ENCODE data around the gene CES2. TPM values are rescaled to one million over a fixed set of nuclear protein-coding genes. Genes with fewer than 3 reads are reported as not detected.

Gene CES2
- total and polyA plus RNA-seq, 7 donors: 21.8 to 163 (median 25.5) TPM

DNA sequence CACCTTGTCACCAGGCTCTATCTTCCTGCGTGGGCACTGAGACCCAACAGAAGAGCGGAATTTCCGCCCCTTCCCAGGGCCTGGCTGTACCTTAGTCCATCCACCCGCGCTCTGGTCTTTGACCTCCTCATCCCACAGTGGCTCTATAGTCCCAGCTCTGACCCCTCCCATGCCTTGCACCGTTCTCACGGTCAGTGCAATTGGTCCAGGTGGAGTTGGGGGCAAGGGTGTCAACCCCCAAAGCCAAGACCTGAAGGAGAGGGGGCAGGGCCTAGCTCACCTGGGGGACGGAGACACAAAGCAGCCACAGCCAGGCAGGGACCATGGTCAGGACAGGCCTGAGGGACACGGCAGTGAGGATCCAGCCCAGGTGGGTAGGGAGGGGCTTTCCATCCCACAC lies 17.6 kb upstream of the CES2 start:
- Histone ChIP-seq H3K4me1 (peaks cover 0 to 25% (median 6%) of the 10 kb centered on the region in 4 donors), H3K27ac (no peak overlapping the region), H3K9me3 (no peaks in the 10 kb centered on the region), H3K36me3 (peaks cover 0 to 11% (median 7%) of the 10 kb centered on the region in 4 donors), H3K27me3 (no peaks in the 10 kb centered on the region), H3K4me3 (no peak overlapping the region)
- intact Hi-C loops (cut with DNase I): no loop called here
- WGBS, 2 donors: 84 to 89% methylated on average over 9 of the region's 9 CpGs
- TF ChIP-seq POLR2A (IDR thresholded peaks at IDR 0.05): no peak
- TF ChIP-seq EP300 (IDR thresholded peaks at IDR 0.05): no peak
- no peak for TF ChIP-seq POLR2AphosphoS5 (IDR thresholded peaks at IDR 0.05)
- TF ChIP-seq, protein P1, sequence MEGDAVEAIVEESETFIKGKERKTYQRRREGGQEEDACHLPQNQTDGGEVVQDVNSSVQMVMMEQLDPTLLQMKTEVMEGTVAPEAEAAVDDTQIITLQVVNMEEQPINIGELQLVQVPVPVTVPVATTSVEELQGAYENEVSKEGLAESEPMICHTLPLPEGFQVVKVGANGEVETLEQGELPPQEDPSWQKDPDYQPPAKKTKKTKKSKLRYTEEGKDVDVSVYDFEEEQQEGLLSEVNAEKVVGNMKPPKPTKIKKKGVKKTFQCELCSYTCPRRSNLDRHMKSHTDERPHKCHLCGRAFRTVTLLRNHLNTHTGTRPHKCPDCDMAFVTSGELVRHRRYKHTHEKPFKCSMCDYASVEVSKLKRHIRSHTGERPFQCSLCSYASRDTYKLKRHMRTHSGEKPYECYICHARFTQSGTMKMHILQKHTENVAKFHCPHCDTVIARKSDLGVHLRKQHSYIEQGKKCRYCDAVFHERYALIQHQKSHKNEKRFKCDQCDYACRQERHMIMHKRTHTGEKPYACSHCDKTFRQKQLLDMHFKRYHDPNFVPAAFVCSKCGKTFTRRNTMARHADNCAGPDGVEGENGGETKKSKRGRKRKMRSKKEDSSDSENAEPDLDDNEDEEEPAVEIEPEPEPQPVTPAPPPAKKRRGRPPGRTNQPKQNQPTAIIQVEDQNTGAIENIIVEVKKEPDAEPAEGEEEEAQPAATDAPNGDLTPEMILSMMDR (IDR thresholded peaks at IDR 0.05): no peak
- DNase-seq: no peak

DNA sequence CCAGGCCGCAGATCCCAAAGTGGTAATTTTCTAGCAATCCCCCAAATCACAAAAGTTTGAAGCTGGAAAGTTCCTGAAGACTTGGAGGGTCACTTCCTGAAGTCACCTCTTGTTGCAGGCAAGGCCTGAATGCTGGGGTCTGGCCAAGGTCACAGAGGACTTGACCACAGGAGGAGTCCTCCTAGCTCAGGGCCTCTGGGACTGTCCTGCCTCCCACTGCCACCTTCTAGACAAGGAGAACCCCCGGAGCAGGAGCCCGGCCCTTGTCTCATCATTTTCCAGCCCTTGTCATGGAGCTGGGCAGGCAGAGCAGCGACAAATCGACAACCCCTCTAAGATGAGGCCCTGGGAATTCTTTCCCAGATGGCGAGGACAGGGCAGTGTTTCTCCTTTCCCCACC lies 17.0 kb upstream of the CES2 start:
- WGBS, 2 donors: 91% methylated on average over 6 of the region's 6 CpGs
- no peaks in the 10 kb centered on the region for H3K9me3 ChIP-seq
- no peaks in the 10 kb centered on the region for H3K27me3 ChIP-seq
- no peak for DNase-seq
- no peak overlapping the region for H3K27ac ChIP-seq
- no peak overlapping the region for H3K4me3 ChIP-seq
- intact Hi-C loops (cut with DNase I): no loop called here
- TF ChIP-seq POLR2AphosphoS5 (IDR thresholded peaks at IDR 0.05) (no peak), POLR2A (IDR thresholded peaks at IDR 0.05) (no peak)
- peaks cover 0 to 31% (median 12%) of the 10 kb centered on the region in 4 donors for H3K4me1 ChIP-seq
- peaks cover 0 to 11% (median 7%) of the 10 kb centered on the region in 4 donors for H3K36me3 ChIP-seq

DNA sequence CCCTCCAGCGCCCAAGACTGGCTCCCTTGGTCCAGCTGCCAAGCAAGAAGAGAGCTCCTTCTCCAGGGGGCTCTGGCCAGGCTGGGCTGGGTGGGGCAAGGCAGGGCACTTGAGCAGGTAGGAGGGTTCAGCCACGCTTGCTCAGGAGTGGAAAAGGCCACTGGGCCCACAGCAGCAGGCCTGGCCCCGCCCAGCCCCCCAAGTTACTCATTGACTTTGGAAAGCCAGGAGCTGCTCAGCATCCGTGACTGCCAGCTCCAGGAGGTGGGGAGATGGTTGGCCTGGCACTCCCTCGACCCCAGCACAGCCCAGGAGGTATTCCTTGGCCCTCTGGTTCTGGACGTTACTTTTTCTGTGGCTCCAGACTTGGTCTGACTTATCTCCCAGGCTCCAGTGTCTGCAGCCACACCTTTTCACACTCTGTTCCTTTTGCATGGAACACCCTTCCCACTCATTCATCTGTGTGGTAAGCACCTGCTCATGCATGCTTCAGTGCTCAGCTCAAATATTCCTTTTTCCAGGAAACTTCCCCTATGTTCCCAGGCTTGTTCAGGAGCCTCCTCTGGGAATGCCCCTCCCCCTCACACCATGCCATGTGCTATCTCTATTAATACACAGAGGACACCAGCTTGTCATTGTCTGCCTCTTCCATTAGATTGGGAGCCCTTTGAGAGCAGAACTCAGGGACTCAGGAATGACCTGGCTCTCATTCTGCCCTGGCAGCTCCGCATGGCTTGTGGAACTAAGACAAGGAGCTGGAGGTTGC lies 16.3 kb upstream of the CES2 start, which contains the start of gene CDH16:
TSS of gene CDH16 (minus strand) at position 83 of the 766 bp plus-strand sequence. CDS start 820 bp downstream, outside the sequence.
- Histone ChIP-seq H3K27me3 (no peaks in the 10 kb centered on the region), H3K4me3 (no peak within 1 kb of the TSS), H3K4me1 (peaks cover 0 to 38% (median 18%) of the 10 kb centered on the region in 4 donors), H3K27ac (peak within 1 kb of the TSS in 1 of 4 donors; percentile 96), H3K9me3 (no peaks in the 10 kb centered on the region), H3K36me3 (peaks cover 0 to 11% (median 7%) of the 10 kb centered on the region in 4 donors)
- 42 to 79% methylated on average over 7 of the region's 7 CpGs for WGBS, 2 donors
- TF ChIP-seq, protein P1 (IDR thresholded peaks at IDR 0.05): no peak
- TF ChIP-seq POLR2AphosphoS5 (IDR thresholded peaks at IDR 0.05): no peak
- TF ChIP-seq POLR2A (IDR thresholded peaks at IDR 0.05): no peak
- TF ChIP-seq EP300 (IDR thresholded peaks at IDR 0.05): no peak
- DNase-seq: no peak
- intact Hi-C loops (cut with DNase I): no loop called here

DNA sequence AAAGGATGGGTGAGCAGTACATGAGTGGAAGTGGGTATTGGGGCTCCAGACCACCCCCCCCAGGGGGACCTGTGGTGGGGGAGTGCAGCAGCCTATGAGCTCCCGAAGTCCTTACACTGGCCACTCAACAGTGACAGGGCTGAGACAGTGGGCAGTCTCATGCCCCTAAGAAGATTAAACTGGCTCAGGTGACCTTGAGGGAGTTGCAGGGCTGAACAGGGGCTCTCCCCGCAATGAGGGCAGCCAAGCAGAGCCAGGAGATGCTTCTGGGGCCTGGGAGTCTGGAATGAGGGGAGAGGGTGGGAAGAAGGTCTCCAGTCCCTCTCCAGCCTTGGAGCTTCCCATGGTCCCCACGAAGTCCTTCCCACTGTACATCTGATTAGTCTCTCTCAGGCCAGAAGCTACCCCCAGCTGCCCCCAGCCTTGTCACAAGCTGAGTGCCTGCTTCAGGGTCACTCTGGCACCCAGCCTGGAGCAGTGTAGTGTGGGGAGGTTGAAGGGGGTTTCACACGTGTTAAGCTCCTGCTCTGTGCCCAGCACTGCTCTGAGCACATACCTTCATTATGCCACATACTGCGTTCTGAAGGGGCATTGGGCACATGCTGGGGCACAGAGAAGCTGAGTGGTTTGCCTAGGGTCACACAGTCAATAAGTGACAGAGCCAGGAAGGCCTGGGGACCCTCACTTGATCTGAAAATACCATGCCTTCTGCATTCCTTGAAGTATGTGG lies 15.6 kb upstream of the CES2 start:
- WGBS, 2 donors: 81 to 82% methylated on average over 5 of the region's 5 CpGs
- peak overlapping the region in 1 of 4 donors; percentile 96 for H3K27ac ChIP-seq
- peaks cover 0 to 11% (median 7%) of the 10 kb centered on the region in 4 donors for H3K36me3 ChIP-seq
- H3K27me3 ChIP-seq: no peaks in the 10 kb centered on the region
- DNase-seq: no peak
- no peaks in the 10 kb centered on the region for H3K9me3 ChIP-seq
- TF ChIP-seq, protein P1 (IDR thresholded peaks at IDR 0.05): no peak
- TF ChIP-seq POLR2A (IDR thresholded peaks at IDR 0.05): no peak
- TF ChIP-seq POLR2AphosphoS5 (IDR thresholded peaks at IDR 0.05): no peak
- TF ChIP-seq EP300 (IDR thresholded peaks at IDR 0.05): no peak
- H3K4me3 ChIP-seq: no peak overlapping the region
- intact Hi-C loops (cut with DNase I): no loop called here
- peaks cover 0 to 44% (median 26%) of the 10 kb centered on the region in 4 donors for H3K4me1 ChIP-seq

DNA sequence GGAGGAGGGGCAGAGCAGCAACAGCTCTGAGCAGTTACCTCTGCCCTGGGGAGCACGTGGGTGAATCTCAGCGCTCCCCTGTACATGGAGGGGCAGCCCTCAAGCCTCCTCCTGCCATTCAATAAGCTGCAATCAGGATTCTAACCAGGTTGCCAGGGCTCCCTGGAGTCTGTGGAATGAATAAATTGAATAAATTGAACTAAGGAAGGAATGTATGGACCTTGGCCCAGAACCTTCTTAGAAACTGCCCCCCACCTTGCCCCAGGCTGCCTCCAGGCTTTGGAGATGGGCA lies 15.1 kb upstream of the CES2 start:
- Histone ChIP-seq H3K27me3 (no peaks in the 10 kb centered on the region), H3K27ac (peak overlapping the region in 1 of 4 donors; percentile 96), H3K4me1 (peaks cover 0 to 49% (median 31%) of the 10 kb centered on the region in 4 donors), H3K4me3 (no peak overlapping the region), H3K36me3 (peaks cover 0 to 11% (median 7%) of the 10 kb centered on the region in 4 donors), H3K9me3 (no peaks in the 10 kb centered on the region)
- DNase-seq: no peak
- intact Hi-C loops (cut with DNase I): no loop called here
- no peak for TF ChIP-seq POLR2AphosphoS5 (IDR thresholded peaks at IDR 0.05)
- TF ChIP-seq, protein P1 (IDR thresholded peaks at IDR 0.05): no peak
- no peak for TF ChIP-seq POLR2A (IDR thresholded peaks at IDR 0.05)
- no peak for TF ChIP-seq EP300 (IDR thresholded peaks at IDR 0.05)
- WGBS, 2 donors: 62 to 65% methylated on average over 2 of the region's 2 CpGs

Measured in sigmoid colon (tissue), 7 donors.